WTC11 (cell line): Measurements from ENCODE around the gene CELSR1. TPM values are rescaled to one million over a fixed set of nuclear protein-coding genes. Genes with fewer than 3 reads are reported as not detected.

Source experiments
- FOXK1 ChIP-seq: sonication (generic); formaldehyde crosslinking; IDR thresholded peaks from 2 replicates; pipeline ENCODE4 v1.8.0; 2022; ENCODE audit warnings: mild to moderate bottlenecking, moderate library complexity, missing genetic modification reagents
- IRF2 ChIP-seq: sonication (generic); formaldehyde crosslinking; IDR thresholded peaks from 2 replicates; pipeline ENCODE4 v1.8.0; 2022; ENCODE audit warnings: low read depth, missing genetic modification reagents, borderline replicate concordance
- OVOL2 ChIP-seq: fragments of 250-450 bp; sonication (Bioruptor Pico); IDR thresholded peaks from 2 replicates; pipeline ENCODE4 v1.9.0; 2021; ENCODE audit warnings: mild to moderate bottlenecking, borderline replicate concordance
- SOX15 ChIP-seq: fragments of 250-450 bp; sonication (Bioruptor Pico); IDR thresholded peaks from 2 replicates; pipeline ENCODE4 v1.9.0; 2021; ENCODE audit warnings: mild to moderate bottlenecking
- ZNF232 ChIP-seq: sonication (generic); formaldehyde crosslinking; IDR thresholded peaks from 2 replicates; pipeline ENCODE4 v1.8.0; 2022; ENCODE audit warnings: mild to moderate bottlenecking, missing genetic modification reagents
- total RNA-seq: library from RNA; stranded (reverse); gene quantifications from 3 replicates; pipeline ENCODE4 v1.2.3, GENCODE V29; 2021
- TF ChIP-seq, protein P1 (sequence below): fragments of 250-450 bp; sonication (Bioruptor Pico); IDR thresholded peaks from 2 replicates; pipeline ENCODE4 v2.1.2; 2022; ENCODE audit warnings: mild to moderate bottlenecking, moderate library complexity
- TF ChIP-seq, protein P2 (sequence below): sonication (generic); formaldehyde crosslinking; IDR thresholded peaks from 2 replicates; pipeline ENCODE4 v1.8.0; 2022; ENCODE audit warnings: mild to moderate bottlenecking, missing genetic modification reagents
- TF ChIP-seq, protein P3 (sequence below): sonication (generic); formaldehyde crosslinking; conservative IDR thresholded peaks from 2 replicates; pipeline ENCODE4 v1.8.1; 2023; ENCODE audit warnings: mild to moderate bottlenecking, low read depth, missing genetic modification reagents, moderate library complexity
- TF ChIP-seq, protein P4 (sequence below): sonication (generic); formaldehyde crosslinking; IDR thresholded peaks from 2 replicates; pipeline ENCODE4 v1.8.0; 2023; ENCODE audit warnings: mild to moderate bottlenecking, missing genetic modification reagents
- TF ChIP-seq, protein P5 (sequence below): fragments of 200-600 bp; IDR thresholded peaks from 2 replicates; pipeline ENCODE4 v1.8.0; 2022; ENCODE audit warnings: antibody characterized with exemption
- TF ChIP-seq, protein P6 (sequence below): sonication (generic); formaldehyde crosslinking; IDR thresholded peaks from 2 replicates; pipeline ENCODE4 v1.8.1; 2022; ENCODE audit warnings: mild to moderate bottlenecking, moderate library complexity, missing genetic modification reagents
- TF ChIP-seq, protein P7 (sequence below): fragments of 250-450 bp; sonication (Bioruptor Pico); conservative IDR thresholded peaks from 2 replicates; pipeline ENCODE4 v1.9.0; 2021; ENCODE audit warnings: mild to moderate bottlenecking

CELSR1 gene
- total RNA-seq, 1 experiment from 2014 or later, result 16.8 TPM

DNA sequence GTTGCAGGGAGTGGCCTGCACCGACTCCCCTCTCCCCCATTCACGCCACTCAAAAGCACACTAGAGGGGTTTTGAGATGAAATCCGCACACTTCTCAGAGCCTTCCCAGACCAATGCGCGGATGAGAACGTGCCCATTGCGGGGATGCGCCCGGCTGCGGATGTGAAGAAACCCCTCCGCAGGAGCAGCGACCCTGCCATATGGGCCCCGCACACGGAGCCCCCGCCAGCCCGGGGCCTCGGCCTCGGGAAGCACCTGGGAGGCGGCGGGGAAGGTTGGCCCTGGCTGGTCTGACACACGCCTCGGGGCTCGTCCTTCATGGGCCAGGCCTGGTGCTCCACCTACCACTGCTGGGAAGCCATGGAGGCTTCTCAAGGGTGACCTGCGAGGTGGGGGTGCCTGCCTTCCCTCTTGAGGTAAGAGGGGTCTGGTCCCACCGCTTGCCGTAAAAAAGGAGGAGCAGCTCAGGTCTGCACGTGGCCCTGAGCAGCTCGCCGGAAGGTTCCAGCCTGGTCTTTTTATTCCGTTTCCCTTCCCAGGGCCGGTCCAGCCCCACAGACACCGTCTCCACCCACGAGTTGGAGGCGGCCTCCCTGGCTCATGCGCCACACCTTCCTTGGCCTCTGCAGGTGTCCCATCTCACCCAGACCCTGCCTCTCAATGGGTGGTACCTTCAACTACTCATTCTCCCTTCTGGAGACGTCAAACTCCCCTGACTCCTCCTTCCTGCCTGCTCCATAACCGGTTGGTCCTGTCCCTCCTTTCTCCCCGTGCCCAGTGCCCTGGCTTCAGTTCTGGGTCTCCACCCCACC lies 162.6 kb downstream of the CELSR1 start (continued):
- TF ChIP-seq, protein P1, sequence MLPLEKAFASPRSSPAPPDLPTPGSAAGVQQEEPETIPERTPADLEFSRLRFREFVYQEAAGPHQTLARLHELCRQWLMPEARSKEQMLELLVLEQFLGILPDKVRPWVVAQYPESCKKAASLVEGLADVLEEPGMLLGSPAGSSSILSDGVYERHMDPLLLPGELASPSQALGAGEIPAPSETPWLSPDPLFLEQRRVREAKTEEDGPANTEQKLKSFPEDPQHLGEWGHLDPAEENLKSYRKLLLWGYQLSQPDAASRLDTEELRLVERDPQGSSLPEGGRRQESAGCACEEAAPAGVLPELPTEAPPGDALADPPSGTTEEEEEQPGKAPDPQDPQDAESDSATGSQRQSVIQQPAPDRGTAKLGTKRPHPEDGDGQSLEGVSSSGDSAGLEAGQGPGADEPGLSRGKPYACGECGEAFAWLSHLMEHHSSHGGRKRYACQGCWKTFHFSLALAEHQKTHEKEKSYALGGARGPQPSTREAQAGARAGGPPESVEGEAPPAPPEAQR (CRISPR knock-in tag), result no peak
- TF ChIP-seq IRF2 (CRISPR knock-in tag) (no peak), ZNF232 (no peak), SOX15 (CRISPR knock-in tag) (no peak), FOXK1 (CRISPR knock-in tag) (no peak), OVOL2 (no peak)
- TF ChIP-seq, protein P2, sequence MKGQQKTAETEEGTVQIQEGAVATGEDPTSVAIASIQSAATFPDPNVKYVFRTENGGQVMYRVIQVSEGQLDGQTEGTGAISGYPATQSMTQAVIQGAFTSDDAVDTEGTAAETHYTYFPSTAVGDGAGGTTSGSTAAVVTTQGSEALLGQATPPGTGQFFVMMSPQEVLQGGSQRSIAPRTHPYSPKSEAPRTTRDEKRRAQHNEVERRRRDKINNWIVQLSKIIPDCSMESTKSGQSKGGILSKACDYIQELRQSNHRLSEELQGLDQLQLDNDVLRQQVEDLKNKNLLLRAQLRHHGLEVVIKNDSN (CRISPR knock-in tag), result no peak
- TF ChIP-seq, protein P3, sequence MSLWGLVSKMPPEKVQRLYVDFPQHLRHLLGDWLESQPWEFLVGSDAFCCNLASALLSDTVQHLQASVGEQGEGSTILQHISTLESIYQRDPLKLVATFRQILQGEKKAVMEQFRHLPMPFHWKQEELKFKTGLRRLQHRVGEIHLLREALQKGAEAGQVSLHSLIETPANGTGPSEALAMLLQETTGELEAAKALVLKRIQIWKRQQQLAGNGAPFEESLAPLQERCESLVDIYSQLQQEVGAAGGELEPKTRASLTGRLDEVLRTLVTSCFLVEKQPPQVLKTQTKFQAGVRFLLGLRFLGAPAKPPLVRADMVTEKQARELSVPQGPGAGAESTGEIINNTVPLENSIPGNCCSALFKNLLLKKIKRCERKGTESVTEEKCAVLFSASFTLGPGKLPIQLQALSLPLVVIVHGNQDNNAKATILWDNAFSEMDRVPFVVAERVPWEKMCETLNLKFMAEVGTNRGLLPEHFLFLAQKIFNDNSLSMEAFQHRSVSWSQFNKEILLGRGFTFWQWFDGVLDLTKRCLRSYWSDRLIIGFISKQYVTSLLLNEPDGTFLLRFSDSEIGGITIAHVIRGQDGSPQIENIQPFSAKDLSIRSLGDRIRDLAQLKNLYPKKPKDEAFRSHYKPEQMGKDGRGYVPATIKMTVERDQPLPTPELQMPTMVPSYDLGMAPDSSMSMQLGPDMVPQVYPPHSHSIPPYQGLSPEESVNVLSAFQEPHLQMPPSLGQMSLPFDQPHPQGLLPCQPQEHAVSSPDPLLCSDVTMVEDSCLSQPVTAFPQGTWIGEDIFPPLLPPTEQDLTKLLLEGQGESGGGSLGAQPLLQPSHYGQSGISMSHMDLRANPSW (CRISPR knock-in tag), result no peak
- TF ChIP-seq, protein P4, sequence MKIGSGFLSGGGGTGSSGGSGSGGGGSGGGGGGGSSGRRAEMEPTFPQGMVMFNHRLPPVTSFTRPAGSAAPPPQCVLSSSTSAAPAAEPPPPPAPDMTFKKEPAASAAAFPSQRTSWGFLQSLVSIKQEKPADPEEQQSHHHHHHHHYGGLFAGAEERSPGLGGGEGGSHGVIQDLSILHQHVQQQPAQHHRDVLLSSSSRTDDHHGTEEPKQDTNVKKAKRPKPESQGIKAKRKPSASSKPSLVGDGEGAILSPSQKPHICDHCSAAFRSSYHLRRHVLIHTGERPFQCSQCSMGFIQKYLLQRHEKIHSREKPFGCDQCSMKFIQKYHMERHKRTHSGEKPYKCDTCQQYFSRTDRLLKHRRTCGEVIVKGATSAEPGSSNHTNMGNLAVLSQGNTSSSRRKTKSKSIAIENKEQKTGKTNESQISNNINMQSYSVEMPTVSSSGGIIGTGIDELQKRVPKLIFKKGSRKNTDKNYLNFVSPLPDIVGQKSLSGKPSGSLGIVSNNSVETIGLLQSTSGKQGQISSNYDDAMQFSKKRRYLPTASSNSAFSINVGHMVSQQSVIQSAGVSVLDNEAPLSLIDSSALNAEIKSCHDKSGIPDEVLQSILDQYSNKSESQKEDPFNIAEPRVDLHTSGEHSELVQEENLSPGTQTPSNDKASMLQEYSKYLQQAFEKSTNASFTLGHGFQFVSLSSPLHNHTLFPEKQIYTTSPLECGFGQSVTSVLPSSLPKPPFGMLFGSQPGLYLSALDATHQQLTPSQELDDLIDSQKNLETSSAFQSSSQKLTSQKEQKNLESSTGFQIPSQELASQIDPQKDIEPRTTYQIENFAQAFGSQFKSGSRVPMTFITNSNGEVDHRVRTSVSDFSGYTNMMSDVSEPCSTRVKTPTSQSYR, result no peak
- TF ChIP-seq, protein P5, sequence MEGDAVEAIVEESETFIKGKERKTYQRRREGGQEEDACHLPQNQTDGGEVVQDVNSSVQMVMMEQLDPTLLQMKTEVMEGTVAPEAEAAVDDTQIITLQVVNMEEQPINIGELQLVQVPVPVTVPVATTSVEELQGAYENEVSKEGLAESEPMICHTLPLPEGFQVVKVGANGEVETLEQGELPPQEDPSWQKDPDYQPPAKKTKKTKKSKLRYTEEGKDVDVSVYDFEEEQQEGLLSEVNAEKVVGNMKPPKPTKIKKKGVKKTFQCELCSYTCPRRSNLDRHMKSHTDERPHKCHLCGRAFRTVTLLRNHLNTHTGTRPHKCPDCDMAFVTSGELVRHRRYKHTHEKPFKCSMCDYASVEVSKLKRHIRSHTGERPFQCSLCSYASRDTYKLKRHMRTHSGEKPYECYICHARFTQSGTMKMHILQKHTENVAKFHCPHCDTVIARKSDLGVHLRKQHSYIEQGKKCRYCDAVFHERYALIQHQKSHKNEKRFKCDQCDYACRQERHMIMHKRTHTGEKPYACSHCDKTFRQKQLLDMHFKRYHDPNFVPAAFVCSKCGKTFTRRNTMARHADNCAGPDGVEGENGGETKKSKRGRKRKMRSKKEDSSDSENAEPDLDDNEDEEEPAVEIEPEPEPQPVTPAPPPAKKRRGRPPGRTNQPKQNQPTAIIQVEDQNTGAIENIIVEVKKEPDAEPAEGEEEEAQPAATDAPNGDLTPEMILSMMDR, result no peak
- TF ChIP-seq, protein P6, sequence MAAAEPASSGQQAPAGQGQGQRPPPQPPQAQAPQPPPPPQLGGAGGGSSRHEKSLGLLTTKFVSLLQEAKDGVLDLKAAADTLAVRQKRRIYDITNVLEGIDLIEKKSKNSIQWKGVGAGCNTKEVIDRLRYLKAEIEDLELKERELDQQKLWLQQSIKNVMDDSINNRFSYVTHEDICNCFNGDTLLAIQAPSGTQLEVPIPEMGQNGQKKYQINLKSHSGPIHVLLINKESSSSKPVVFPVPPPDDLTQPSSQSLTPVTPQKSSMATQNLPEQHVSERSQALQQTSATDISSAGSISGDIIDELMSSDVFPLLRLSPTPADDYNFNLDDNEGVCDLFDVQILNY (CRISPR knock-in tag), result no peak
- TF ChIP-seq, protein P7, sequence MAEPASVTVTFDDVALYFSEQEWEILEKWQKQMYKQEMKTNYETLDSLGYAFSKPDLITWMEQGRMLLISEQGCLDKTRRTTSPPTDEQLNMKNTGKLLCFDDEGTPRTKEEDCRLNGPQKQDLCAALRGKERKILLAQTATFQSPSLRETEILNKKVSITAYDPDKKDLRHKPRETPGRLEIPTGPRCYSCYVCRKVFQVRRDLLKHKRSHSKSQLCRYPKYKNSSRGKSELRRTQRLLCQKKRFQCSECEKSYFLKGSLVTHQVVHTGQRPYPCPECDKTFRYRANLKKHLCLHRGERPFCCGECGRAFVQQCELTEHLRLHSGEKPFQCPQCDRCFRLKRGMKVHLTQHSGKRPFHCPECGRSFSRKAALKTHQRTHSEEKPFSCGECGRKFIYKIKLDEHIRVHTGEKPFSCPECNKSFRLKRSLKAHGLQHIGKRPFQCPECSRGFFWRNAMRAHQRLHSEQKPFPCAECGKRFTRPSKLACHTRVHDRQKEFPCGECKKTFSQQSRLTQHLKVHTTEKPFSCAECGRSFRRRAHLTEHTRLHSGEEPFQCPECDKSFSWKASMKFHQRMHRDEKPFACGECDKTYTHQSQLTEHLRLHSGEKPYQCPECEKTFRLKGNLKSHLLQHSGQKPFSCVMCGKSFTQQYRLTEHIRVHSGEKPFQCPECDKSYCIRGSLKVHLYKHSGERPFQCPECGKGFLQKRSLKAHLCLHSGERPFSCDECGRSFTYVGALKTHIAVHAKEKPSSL (CRISPR knock-in tag), result no peak
- TF ChIP-seq, all 79 proteins: peak for 0
